GM19043 (cell line): ENCODE measurements around the gene ZNF771.

Source experiments
- ATAC-seq: cut with Tn5 transposase; IDR thresholded peaks from one replicate; pipeline ENCODE4 v1.9.1; 2021; ENCODE audit warnings: low read depth; ENCODE audit not compliant: unreplicated experiment

ZNF771 gene

DNA sequence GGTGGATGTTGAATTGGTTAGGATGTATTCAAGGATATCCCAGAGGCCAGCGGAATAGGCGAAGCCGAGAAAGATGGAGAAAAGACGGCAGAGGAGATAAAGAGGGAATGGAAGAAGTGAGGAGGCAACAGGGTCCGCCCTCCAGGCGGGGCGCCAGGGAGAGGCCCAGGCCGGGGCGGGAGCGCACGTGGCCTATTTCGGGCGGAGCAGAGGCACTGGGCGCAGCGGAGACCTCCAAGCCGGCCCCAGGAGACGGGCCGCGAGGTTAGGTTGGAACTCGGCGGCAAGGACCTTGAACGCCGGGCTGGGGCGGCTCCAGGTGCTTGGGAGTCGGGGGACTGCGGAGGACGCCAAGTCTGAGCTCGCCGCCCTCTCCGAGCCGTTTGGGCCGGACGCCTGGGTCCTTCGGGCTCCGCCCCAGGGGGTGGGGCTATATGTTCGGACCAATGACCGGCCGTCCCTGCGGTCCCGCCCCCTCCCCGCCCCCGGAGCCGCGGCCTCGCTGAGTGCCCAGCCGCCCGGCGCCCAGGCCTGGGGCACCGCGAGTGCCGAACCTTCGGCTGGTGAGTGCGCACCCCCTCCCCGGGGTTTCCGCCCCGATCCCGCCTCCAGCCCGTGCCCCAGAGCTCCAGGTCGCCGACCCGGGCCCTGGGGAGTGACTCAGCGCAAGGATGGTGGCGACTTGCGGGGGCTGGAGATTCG is at the start of gene ZNF771:
Gene ZNF771, plus strand, starts transcription at position 505 of the 702 bp plus-strand sequence. CDS start 448 bp downstream, outside the sequence.
- peak; percentile 62 for ATAC-seq

DNA sequence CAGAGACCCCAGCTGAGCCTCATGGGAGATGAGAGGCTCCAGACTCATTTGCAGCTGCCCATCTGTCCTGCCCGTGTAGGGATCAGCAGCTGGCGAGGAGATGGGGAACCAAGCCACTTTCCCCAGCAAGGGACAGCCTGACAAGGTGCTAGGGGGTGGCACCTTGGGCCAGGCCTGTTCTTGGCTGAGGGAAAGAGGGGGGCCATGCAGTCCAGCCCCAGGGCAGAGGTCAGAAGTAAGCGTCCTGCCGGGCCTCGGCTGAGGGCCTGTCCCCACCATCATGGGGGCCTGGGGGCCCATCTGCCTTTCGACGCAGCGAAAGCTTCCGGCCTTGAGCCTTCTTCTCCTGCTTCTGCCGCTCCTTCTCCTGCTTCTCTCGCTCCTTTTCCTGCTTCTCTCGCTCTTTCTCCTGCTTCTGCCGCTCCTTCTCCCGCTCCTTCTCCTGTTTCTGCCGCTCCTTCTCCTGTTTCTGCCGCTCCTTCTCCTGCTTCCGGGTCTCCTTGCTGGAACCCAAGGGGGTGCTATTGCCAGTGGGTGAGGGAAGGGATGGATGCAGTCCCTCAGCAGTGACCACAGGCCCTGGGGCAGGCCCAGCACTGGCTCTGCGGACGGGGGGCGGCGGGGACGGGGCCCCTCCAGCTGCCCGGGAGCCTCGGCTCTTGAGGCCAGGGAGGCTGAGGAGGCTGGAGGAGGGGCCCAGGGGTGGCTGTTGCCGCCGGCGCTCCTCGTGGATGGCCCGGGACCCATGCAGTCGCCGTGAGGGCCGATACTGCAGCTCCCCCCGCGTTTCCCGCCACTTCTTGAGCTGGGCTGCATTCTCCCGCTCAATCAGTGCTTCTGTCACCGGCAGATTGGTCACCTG is 49.5 kb upstream of the ZNF771 start:
- no peak for ATAC-seq

DNA sequence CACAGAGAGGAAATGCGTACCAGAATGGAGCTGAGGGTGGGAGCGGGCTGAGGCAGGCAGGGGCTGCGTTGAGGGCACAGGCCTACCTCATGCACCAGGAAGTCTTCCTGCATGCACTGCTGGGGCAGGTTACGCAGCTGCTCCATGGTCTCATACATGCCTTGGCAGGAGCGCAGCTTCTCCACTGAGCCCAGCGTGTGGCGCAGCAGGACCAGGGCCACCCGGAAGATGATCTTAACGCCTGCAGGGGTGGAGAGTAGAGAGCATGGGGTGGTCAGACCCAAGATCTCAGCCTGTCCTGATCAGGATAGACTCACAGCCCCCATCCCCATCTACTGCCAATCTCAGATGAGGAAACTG is 48.8 kb upstream of the ZNF771 start:
- no peak for ATAC-seq

DNA sequence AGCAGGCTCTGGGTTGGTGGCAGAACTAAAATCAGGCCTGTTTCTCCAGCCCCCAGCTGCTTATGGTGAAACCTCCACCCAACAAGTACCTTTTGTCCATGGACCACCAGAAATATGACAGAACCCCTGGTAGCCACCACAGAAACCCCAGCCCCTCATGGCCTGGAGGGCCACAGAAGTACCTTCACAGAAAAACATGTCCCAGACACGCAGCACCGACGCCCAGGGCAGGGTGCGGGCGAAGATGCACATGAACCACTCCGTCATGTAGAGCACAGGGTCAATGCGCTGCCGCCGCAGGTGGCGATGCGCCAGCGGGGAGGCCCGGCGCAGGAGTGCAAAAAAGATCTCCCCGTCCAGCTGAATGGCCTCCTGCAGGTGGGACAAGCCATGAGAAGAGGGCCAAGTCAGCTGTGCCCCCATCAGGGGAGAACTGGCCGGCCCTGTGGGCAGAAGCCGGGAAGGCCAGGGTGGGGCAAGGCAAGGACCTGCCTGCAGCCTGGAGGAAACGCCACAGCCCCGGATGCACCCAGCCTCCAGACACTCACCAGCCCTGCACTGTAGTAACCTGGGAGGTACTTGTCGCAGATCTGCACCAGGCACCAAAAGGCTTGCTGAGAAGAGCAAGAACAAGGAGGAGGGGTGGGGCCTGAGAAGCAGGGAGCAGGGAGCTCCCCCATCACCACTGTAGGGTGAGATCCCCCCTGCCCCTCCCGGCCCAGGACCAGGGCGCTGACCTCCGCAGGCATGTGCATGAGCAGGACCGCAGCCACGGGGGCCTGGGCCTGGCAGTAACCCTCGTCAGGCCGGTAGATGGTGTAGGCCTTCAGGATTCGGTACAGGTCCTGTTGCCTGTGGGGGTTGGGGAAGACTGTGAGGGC is 48.2 kb upstream of the ZNF771 start:
- ATAC-seq, result no peak

DNA sequence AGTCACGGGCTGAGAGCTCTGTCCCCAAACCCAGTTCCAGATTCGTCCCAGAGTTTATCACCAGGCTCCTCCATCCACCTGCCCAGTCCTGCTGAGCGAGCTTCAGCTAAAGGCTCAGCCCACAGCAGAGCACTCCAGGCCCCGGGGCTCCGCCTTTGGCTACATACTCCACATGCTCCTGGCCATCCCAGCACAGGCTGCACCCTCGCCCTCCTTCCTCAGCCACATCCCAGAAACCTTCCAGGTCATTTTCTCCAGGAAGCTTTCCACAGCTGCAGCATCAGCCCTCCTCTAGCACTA is 47.6 kb upstream of the ZNF771 start:
- ATAC-seq, result no peak

DNA sequence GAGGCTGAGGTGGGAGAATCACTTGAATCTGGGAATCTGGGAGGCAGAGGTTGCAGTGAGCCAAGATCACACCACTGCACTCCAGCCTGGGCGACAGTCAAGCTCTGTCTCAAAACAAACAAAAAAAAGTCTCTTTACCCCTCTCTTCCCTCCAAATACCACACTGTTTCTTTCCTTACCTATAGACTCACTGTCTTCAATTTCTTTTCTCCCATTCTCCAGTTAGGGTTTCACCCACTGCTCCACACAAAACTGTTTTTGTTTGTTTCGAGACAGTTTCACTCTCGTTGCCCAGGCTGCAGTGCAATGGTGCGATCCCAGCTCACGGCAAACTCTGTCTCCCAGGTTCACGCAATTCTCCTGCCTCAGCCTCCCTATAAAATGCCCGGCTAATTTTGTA is 46.2 kb upstream of the ZNF771 start:
- no peak for ATAC-seq

DNA sequence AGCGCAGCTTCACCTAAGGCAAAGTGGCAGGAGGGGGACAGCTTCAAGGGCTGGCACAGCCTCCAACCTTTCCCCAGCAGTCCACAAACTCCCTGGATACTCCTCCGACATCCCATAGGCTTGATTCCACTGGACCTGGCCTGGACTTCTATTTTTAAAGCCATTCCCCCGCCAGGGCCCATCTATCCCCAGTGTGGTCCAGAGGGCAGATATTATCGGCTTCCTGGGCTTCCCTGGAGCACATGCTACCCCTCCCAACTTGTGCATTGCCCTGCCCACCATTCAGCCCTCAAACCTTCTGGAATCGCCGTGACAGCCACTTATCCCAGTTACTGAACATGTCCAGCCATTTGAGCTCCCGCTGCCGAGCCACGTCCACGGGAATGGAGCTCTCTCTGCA is 42.2 kb upstream of the ZNF771 start:
- no peak for ATAC-seq

DNA sequence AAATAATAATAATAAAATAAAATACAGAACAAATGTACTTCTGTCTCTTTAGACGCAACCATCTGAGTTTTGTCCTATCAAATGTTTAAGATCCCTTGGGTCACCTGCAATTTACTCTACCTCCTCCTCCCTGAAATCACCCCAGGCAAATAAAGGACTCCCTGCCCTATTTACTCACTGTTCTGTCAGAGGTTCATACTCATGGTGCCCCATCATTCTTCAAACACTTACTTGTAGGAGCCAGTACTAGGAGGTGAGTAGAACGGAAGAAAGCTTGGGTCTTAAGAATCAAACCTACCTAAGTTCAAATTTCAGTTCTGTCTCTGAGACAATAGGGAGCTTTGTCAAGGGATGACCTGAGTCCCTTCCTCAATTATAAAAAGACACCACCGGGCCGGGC is 40.9 kb upstream of the ZNF771 start:
- ATAC-seq, result no peak

DNA sequence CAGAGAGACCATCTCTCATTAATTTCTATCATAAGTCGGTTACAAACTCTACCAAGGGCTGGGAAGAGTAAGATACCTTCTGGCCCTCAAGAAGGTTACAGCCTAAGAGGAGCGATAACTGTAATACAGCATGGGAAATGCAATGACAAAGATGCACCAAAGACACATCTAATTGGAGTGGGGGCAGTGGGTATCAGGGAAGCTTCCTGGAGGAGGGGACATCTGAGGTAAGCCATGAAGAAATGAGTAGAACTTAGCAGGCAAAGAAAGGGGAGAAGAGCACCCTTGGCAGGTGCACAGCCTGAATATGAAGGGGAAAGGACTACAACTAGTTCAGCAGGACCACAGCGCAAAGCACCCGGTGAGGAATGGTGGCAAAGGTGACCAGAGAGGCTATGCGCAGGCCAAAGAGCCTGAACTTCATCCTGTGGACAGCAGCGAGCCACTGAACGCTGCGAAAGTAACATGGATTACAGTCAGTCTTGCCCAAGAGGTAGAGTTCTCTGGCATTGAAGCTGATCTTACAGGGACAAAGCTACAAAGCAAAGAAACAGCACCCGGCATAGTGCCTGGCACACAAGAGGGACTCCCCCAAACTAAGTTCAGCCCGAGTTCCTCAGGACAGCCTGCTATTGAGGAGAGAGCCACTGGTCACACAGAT is 39.9 kb upstream of the ZNF771 start:
- ATAC-seq, result no peak

DNA sequence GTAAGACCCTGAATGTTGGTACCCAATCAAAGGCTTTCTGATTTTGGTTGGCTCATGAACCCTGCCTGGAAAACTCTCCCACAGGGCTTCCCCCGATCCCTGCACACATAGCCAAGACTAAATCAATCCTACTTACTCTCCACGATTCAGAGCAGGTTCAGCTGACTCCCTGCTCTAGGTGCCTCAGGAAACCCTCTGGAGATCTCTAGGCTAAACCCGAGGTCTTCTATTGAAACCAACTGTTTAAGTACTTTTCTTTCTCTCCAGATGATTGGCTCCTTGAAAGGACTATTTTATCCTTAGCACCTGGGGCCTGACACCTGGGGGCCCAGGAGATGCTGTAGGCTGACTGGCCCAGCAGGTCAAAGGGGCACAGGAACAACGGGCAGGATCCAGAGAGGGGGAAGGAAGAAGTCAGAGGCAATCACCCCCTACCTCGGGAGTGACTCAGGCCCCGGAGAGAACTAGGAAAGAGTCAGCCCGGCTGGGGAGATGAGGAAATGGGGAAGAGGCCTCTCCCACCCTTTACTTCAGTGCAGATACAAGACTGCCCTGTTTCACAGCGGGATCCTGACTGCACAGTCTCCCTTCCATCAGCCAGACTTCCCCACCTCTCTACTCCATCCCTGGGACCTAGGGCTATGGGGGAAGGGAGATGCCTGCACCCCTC is 39.1 kb upstream of the ZNF771 start:
- no peak for ATAC-seq

DNA sequence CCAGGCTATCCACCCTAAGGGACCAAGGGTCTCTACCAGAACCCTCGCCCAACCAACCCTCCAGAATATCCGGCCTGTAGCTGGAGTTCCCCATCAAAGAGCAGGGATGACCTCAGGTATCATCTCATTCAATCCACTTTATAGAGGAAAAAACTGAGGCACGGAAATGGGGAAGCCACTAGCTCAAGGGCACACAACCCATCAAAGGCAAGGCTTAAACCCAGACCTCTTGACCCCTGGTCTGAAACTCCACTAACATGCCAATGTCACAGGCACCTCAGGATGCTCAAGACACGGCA is 38.7 kb upstream of the ZNF771 start:
- ATAC-seq, result no peak

DNA sequence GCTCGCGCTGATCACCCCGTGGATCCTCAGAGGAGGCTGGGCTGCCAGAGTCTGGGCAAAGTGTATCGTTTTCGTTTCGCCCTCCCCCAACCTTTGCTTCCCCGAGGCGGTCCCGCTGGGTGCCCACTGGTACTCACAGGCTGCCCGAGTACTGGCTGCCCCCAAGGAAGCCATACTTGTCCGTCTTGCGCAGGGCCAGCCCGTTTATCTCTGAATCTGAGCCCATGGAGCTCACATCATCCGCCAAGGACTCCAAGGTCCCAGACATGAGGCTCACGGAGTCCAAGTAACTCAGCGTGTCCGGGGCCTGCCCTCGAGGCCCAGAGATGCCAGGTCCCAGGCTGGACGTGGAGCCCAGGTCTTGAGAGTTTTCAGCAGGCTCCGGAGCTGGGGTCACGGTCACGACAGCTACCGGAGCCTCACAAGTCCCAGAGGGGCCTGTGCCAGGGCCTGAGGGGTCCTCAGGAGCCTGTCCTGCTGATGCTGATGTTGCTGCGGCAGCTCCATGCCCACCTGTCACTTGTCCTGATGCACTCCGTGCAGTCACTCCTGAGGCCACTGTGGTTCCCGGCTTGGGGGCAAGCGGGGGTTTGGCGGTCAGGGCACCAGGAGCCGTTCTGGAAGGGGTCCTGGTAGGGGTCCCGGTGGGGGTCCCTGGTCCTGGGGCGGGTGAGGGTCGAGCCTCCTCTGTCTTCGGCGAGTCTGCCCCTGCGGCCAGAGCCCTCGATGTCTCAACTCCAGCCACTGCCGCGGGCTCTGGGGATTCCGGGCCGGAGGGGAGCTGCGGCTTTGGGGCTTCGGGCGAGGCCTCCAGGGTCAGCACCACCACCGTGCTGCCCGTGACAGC is 38.1 kb upstream of the ZNF771 start:
- no peak for ATAC-seq

DNA sequence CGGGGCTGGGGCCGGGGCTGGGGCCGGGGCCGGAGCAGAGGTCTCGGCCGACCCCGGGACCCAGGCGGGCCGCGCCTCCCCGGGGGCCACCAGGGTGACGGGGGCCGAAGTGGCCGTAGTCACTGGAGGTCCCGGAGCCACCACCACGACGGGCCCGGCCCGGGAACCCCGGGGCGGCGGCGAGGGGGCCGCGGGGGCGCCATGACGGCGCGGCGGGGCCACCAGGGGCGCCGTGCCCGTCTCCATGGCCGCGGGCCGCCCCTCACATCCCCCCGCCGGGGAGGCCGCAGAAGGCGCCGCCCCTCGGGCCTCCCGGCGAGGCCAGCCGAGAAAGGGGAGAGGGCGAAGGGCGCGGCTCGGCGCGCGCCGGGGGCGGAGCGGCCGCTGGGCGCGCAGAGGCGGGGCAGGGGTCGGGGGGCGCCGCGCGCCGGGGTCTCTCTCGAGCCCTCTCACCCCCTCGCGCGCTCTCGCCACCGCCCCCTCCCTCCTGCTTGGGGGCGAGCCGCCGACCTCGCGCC is 37.4 kb upstream of the ZNF771 start:
- no peak for ATAC-seq

DNA sequence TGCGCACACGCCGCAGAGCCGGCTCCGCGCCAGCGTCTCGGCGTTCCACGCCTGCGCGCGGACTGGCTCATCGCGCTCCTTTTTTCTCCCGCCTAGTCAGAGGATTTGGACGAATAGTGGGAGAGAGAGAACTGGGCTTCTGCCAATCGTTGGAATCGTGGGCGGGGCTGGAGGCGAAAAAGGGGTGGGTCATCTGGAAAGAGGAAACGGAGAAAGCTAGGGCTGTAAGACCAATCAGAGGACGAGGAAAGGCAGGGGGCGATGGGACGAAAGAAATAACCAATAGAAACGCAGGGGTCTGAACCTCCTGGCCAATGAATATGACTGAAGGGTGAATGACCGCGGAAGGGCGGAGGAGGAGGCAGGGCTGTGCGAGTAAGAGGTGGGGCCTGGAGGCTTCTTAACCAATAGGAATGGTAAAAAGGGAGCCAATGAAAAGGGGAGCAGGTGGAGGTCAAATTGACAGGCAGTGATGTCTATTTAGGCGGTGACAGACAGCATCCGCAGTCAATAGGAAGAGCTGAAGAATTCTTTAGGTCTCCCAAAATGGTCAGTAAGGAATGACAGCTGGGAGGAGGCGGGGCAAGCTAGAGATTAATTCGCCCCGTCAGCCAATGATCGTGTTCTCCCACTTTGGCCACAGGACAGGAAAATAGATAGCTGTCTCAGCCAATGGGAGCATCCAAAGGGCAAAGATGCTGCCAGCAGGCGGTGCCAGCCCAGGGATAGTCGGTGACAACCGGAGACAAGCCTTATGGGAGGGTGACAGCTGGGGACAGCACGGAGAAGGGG is 36.8 kb upstream of the ZNF771 start, which contains the start of gene TBC1D10B:
Gene TBC1D10B, minus strand, starts transcription at position 39 of the 792 bp plus-strand sequence. CDS start 311 bp downstream, outside the sequence.
- ATAC-seq, result peak; percentile 70

DNA sequence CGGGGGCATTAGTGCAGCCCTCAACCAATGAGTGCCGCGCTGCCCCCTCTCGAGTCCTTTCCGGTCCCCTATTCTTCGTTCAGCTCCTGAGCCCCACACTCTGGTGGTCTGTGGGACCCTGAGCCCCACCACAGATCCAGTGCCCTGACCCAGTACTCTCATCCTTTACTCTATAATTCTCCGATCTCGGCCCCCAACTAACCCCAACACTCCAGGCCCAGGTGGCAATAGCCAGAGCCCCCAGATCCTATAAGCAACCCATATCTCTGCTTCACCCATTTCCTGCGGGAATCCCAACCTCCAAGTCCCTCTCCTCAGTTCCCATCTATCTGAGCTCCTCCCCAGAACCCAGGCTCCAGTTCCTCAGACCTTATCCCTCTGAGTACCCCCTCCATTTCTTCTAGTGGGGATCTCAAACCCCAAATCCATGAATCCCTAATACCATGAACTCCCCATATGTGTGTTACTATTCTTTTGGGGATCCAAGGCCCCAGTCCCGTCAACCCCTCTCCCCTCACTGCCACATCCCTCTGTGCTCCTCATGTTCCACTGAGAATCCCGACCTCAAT is 36.1 kb upstream of the ZNF771 start:
- no peak for ATAC-seq

DNA sequence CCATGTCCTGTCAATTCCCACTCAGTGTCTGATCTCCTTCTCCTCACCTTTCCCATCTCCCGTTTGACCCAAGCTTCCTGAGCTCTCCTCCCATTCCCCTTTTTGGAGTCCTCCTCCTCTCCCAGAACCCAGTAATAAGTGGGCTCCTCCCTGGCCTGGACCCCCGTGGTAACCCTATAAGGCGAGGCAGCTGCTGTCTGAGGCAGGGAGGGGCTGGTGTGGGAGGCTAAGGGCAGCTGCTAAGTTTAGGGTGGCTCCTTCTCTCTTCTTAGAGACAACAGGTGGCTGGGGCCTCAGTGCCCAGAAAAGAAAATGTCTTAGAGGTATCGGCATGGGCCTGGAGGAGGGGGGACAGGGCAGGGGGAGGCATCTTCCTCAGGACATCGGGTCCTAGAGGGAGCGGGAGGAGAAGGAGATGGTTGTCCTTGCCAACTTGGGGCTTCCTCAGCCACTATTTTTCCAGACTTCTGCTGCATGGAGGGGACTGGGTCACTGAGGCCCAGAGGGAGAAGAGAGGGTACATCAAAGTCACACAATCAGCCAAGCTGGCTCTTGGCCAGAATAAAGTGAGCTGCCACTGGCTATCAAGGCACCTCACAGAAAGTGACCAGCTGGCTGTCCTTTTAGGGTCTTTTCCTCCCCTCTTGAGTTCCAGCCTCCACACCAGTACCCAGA is 35.2 kb upstream of the ZNF771 start:
- no peak for ATAC-seq

DNA sequence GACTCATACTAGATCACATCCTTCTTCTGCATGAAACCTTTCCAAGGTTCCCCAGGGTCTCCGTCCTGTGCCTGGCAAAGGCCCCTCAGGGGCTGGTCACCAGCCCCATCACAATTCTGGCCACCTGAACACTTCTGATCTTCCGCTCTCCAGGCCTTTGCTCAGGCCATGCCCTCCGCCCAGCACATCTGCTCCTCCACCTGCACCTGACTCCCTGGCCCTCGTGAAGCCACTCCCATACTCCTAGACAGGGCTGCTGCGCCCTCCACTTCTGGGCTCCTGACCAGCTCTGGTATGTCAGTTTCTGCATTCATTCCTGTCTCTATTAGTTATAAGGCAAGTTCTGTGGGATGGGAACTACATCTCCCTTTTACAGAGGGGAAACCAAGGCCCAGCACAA is 34.7 kb upstream of the ZNF771 start:
- no peak for ATAC-seq

DNA sequence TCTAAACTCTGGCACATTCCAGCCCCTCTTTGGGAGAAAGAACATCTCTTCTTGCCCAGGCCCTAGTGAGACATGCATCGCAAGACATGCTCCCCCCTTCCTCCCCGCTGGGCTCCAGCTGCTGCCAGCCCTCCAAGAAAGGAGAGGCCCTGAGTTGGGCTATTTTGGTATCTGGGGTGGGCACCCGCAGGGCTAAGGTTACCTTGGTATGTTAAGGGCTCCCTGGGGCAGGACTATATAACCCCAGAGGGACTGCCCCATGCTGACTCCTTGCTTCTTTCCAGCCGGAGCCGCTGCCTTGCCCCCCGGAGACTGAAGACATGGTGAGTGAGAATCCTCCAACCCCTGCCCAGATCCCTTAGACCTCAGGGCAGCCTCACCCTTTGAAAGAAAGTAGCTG is 32.9 kb upstream of the ZNF771 start, which contains the start of gene MYL11:
Gene MYL11, plus strand, starts transcription at position 265 of the 400 bp plus-strand sequence. Its CDS starts 56 bp downstream, at position 321.
- no peak for ATAC-seq
